ENCODE measurements around the gene GMPPB.
"Not testable (repeated sequence)": the region's sequence is repeated elsewhere in the genome, so short reads cannot be mapped to it uniquely, and the experiment has no call there.

GMPPB gene

DNA sequence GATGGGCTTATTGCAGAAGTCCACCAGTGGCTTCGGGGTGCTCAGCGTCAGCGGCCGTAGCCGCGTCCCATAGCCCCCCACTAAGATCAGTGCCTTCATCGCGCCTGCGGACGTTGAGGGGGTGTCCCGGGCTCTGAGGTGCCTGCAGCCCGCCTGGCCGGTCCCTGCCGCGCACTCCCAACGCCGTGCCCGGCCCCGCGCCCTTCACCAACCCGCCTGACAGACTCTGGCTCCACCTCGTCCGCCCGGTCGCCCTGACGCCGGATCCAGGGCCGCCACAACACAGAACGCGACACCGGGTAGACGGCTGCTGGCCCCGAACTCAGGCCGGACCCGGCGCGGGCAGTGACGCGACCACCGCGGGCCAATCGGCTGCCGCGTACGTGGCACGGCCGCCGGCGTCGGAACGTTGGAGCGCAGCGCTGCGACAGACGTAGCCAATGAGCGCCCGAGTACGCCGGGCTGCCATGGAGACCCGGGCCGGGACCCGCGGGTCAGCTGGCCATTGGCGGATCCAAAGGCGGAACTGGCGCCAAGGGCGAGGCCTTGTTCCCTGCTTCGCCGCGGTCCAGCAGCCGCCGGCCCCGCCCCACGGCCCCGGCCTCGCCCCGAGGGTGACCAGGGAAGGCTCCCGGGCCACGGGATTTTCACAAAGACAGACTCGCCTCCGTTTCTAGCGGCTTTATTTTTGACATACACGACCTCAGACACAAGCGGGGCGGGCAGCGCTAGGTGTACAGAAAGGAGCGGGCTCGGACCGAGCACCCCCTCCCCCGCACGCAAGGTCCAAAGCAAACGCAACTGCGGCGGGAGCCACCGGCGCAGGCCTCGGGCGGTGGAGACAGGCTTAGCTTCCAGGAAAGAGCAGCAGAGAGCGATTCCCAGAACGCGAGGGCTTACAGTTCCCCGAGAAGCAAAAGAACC is at the start of gene GMPPB:
Gene GMPPB, minus strand, starts transcription at position 324 of the 924 bp plus-strand sequence. Its CDS starts 225 bp downstream, at position 99.
- peak; percentile 86 for DNase-seq (ENCODE audit: low read depth, low spot score)

DNA sequence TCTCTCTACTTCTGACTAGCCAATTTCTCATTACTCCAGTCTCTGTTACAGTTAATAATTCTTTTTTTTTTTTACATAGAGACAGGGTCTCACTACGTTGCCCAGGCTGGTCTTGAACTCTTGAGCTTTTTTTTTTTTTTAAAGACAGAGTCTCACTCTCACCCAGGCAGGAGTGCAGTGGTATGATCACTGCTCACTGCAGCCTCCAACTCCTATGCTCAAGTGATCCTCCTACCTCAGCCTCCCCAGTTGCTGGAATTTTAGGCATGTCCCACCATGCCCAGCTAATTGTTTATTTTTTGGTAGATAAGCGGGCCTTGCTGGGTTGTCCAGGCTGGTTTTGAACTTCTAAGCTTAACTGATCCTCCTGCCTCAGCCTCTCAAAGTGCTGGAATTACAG is 49.0 kb upstream of the GMPPB start:
- DNase-seq (ENCODE audit: low read depth, low spot score): no peak

DNA sequence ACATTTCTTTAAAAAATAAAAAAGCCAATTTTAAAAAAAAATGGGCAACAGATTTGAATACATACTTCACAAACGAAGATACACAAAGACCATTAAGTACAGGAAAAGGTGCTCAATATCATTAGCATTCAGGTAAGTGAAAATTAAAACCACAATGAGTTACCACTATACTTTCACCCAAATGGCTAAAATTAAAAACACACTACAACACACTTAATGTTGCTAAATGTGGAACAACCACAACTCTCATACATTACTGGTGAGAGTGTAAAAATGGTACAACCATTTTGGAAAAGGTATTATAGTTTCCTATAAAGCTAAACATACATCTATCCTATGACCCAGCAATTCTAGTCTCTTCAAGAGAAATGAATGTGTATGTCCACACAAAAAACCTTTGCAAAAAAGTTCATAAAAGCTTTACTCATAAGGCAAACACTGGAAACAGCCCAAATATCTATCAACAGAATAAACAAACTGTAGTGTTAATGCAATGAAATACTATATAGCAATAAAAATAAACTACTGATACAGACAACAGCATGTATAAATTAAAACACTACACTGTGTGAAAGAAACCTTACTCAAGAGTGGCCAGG is 47.7 kb upstream of the GMPPB start:
- DNase-seq (ENCODE audit: low read depth, low spot score): no peak

DNA sequence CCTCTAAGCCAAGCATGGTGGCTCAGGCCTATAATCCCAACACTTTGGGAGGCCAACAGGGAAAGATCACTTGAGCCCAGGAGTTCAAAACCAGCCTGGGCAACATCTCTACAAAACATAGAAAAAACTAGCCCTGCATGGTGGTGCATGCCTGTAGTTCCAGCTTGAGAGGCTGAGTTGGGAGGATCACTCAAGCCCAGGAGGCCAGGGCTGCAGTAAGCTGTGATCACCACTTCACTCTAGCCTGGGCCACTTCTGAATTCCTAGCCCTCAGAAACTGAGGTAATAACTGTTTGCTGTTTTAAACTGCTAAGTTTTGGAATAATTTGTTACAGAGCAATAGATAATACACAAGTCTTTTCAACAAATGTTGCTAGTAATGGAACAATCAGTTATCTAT is 46.2 kb upstream of the GMPPB start:
- no peak for DNase-seq (ENCODE audit: low read depth, low spot score)

DNA sequence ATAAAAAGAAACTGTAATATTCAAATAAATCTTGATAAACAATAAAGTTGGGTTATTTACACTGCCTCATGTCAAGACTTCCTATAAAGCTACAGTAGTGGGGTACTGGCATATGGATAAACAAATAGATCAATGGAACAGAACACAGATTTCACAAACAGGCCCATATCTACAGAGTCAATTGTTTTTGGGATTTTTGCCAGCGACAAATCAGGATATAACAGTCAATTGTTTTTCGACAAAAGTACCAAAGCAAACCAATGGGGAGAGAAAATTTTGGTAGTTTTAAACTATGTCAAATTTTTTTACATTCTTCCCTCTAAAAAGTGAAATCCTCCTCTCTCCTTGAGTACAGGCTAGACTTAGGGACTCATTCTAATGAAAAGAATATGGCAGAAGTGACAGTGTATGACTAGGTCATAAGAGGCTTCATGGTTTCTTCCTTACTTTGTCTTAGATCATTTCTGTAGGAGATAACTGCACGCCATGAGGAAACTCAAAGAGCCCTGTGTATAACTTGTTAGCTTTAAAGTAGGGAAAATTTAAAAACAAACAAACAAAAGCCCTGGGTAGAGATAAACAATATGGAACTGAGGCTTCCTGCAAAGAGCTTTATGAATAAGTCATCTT is 45.6 kb upstream of the GMPPB start:
- DNase-seq (ENCODE audit: low read depth, low spot score): no peak

DNA sequence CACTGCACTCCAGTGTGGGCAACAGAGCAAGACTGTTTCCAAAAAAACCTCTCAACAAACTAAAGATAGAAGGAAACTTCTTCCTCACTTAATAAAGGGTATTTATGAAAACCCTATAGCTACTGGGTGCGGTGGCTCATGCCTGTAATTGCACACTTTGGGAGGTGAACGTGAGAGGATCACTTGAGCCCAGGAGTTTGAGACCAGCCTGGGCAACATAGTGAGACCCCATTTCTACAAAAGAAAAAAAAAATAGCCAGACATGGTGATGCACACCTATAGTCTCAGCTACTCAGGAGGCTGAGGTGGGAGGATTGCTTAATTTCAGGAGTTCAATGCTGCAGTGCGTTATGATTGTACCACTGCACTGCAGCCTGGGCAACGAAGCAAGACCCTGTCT is 40.2 kb upstream of the GMPPB start:
- no peak for DNase-seq (ENCODE audit: low read depth, low spot score)

DNA sequence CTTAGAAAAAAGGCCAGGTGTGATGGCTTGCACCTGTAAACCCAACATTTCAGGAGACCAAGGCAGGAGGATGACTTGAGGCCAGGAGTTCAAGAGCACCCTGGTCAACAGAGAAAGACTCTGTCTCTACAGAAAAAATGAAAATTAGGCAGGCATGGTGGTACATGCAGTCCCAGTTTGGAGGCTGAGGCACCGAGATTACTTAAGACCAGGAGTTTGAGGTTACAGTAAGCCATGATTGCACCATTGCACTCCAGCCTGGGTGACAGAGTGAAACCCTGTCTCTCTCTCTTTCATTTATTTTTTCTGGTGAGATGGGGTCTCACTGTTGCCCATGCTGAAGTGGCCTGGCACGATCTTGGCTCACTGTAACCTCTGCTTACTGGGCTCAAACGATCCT is 37.9 kb upstream of the GMPPB start:
- no peak for DNase-seq (ENCODE audit: low read depth, low spot score)

DNA sequence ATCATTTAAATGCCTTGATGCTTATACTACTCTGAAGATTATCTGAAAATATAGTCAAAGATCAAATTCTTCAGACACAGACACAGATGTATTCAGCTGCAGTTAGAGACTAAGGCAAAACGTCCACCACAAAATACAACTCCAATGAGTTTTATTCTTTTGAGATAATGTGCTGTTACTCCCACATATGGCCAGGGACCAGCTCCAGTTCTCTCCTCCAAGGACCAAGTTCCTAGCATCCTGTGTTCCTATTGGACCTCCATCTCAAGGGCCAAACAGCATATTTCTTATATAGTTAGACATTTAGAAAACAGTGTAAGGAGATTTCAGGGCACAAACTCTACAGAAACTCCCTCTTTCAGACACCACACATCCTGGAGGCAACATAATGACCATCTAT is 35.5 kb upstream of the GMPPB start:
- no peak for DNase-seq (ENCODE audit: low read depth, low spot score)

DNA sequence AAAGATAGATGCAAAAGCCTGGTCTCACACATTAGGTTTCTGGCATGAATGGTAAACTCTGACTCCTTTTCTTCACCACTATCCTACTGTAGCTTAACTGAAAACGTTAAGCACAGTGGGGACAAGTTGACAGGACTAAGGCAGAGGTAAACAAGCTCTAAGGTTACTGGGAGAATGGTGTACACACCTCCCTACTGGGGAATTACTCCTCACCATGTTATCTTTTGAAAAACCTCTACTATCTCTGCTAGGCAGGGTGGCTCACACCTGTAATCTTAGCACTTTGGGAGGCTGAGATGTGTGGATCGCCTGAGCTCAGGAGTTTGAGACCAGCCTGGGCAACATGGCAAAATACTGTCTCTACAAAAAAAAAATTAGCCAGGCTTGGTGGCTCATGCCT is 33.4 kb upstream of the GMPPB start:
- DNase-seq (ENCODE audit: low read depth, low spot score): no peak

DNA sequence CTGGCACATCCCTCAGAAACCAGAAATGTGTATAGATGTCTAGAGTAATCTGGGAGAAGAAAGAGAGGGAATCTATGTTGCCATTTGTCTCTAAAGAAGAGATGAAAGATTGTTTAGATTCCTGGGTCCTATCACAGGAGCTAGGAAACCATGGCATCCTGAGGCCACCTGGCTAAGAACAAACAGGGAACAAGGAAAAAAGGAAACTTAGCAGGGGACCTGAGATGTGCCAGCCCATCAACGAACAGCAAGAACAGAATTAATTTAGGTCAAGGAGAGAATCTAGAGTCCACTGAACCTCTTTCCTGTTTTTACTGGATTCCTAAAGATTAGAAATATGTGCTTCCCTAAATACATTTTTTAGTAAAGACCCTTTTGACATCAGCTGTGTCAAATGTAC is 32.3 kb upstream of the GMPPB start:
- no peak for DNase-seq (ENCODE audit: low read depth, low spot score)

DNA sequence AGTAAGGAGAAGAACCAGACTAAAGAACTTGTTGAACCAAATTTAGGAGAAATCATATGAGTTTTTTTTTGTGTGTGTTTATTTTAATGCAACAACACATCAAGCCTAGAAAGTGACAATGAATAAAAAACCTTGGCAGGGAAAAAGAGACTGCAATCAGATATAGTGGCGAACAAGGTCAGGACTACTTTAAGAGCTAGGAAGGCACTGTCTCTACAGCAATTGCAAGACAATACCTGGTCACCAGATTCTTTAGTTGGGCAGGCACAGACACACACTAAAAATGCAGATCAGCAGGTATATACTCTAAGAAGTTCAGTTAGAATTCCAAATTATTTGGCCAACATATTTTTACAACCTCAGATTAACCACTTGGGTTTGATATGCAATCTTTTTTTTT is 30.8 kb upstream of the GMPPB start:
- no peak for DNase-seq (ENCODE audit: low read depth, low spot score)

DNA sequence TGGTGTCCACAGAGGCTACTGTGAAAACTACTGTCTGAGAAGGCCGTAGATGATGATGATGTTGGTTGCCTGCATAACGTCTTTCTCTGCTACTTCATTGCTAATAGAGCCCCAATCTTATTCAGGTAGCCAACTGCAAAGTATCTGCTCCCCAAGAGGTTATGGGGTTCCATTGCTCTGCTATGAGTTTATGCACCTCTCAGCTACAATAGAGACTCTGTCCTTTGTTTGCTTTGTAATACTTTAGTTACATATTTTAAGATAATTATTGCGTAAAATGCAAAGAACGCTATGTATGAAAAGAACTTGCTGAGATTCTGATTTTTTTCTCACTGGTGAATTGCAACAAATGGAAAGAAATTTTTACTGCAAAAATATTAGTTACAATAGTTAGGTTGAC is 27.8 kb upstream of the GMPPB start:
- DNase-seq (ENCODE audit: low read depth, low spot score): no peak

DNA sequence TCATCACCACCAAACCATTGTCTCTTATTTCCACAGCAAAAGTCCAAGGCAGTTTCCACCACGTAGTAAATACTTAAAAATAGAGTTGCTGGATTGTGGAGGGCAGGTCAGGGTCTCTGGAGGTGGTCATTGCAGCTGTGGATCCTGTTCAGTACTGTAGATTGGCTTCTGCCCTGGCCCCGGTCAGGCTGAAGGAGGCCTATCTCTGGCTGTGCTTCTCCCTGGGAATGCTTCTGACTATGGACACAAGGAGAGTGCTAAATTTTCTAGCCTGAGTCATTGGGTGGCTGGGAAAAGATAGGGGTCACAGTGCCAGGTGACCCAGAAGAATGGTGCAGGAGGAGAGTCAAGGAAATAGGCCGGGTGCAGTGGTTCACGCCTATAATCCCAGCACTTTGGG is 26.3 kb upstream of the GMPPB start:
- DNase-seq (ENCODE audit: low read depth, low spot score): no peak

DNA sequence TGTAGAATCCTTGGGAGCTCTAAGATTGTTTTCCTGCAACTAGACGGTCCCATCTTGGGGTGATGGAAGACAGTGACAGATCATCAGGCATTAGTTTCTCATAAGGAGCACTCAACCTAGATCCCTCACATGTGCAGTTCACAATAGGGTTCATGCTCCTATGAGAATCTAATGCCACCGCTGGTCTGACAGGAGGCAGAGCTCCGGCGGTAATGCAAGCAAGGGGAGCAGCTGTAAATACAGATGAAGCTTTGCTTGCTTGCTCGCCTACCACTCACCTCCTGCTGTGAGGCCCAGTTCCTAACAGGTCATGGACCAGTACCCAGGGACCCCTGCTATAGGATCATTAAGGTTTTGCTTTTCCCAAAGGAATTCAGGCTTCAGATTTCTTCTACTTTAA is 25.1 kb upstream of the GMPPB start:
- not testable (repeated sequence) for DNase-seq (ENCODE audit: low read depth, low spot score)

DNA sequence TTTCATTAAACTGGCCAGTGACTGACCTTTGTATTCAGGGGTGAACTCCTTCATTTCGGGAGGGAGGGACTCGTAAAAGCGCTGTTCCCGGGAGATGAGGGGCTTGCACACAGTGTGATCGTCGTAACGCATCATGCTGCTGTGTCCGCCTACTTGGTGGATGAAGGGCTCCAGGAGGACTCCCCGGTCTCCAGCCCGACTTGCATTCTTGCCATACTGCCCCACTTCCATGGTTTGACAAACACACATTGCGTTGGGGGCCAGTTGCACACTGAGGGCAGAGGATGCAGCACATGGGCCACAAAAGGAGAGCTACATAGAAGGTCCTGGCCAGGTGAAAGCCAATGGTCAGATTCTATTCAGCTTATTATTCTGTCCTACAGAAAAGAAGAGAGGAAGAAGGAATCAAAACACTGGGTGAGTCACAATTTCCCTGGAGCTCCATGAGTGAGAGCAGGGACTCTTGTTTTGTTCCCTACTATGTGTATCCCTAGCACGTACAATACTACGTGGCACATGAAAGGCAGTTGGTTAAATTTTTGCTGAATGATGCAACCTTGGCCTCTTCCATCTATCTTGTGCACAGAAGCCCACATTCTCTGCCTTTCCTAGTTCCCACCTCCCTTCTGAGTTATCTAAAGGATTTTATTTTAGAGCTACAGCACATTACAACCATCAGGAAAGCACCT is 24.2 kb upstream of the GMPPB start:
- no peak for DNase-seq (ENCODE audit: low read depth, low spot score)

DNA sequence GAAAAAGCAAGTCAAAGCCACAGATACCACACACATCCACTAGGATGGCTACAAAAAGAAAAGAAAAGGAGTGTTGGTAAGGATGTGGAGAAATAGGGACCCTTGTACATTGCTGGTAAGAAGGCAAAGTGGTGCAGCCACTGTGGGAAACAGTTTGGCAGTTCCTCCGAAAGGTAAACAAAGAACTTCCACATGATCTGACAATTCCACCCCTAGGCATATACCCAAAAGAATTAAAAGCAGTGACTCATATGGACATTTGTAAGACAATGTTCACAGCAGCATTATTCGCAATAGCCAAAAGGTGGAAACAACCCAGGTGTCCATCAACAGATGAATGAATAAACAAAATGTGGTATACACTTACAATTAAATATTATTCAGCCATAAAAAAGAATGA is 22.2 kb upstream of the GMPPB start:
- DNase-seq (ENCODE audit: low read depth, low spot score): no peak

DNA sequence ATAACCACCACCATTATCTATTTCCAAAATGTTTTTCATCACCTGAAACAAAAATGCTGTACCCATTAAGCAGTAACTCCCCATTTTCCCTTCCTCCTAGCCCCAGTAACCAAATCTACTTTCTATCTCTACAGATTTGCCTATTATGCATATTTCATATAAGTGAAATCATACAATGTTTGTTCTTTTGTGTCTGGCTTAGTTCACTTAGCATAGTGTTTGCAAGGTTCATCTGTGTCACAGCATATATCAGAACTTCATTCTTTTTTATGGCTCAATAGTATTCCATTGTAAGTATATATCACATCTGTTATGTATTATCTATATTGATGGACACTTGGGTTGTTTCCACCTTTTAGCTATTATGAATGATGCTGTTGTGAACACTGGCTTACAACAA is 16.7 kb upstream of the GMPPB start:
- DNase-seq (ENCODE audit: low read depth, low spot score): no peak

DNA sequence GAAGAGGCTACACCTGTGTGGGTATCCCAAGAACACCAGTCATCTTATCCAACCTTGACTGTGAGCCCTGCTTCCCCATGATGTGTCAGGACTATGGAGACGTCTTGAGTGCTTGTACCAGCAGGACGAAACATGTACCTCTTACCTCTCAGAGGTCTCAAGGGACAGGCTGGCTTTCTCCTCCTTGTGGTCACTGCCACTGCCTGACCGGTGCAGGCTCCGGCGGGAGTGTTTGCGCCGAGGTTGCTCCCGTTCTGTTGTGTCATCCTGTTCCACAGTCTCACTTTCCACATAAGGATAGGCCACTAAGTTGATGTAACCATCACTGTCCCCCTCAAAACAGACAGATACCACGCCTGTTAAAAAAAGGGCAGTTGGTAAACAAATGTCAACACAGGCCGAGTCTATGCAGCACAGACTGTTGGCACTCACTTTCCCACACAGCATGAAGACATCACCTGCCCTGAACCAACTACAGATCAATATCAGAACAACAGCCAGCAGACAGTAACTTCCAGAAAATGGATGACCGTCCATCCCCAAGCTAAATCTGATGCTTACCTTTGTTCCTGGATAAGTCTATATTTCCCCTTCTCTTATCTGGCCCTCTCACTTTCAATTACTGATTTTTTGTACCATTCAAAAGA is 14.4 kb upstream of the GMPPB start:
- no peak for DNase-seq (ENCODE audit: low read depth, low spot score)

DNA sequence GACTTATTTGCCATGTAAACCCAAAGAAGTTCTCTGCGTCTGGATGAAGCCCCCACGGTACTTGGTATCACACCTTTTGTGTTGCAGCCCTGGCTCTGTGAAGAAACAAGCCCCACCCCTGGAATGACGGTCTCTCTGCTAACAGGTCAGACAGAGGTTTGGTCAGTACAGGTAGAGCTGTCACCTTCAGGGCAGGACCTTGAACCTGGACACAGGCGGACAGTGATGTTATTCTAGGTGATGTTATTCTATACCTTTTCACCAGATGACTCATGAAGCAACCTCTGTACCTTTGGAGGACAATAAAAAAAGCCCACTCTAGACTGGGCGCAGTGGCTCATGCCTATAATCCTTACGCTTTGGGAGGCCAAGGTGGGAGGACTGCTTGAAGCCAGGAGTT is 11.0 kb upstream of the GMPPB start:
- DNase-seq (ENCODE audit: low read depth, low spot score): no peak

DNA sequence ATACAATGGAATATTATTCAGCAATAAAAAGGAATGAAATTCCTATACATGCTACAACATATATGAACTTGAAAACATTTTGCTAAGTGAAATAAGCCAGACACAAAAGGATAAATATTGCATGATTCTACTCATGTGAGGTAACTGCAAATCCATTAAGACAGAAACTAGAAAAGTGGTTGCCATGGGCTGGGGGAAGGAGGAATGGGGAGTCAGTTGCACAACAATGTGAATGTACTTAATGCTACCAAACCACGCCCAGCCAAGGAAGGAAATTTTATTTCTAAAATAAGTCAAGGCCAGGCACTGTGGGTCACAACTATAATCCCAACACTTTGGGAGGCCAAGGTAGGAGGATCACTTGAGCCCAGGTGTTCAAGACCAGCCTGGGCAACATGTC is 9.8 kb upstream of the GMPPB start:
- no peak for DNase-seq (ENCODE audit: low read depth, low spot score)

DNA sequence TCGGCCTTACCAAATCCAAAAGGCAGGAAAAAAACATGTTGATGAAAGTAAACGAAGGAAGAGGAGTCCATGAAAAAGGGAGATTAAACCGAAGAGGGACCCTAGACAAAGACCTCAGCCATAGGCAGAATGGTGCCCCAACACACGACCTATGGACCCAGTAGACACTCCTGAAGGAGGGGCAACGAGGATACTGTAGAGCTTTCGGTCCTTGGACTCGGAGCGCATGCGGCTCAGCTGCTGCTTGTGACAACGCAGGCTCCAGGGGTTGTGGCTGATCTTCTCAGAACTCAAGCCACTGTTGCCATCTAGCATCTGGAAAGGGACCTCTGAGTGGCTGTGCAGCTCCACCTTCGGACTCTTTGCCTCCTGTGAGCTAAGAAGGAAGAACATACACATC is 8.8 kb upstream of the GMPPB start:
- no peak for DNase-seq (ENCODE audit: low read depth, low spot score)
